Heart left ventricle (tissue), 16 donors: ENCODE results near the gene C19orf12. TPM values are rescaled to one million over a fixed set of nuclear protein-coding genes. Genes with fewer than 3 reads are reported as not detected.

Experiments used
- ATAC-seq, 4 donors: fragments of 200-7000 bp; cut with Tn5 transposase; one replicate each; pipeline ENCODE4 v1.9.1; 2020 to 2022; ENCODE audit warnings: moderate library complexity in 4 of 4, mild to moderate bottlenecking in 3 of 4, moderate number of reproducible peaks in 1 of 4
- DNase-seq, 5 donors: peaks; one replicate each; pipeline ENCODE4 v3.0.0-alpha.2; 2020
- H3K27ac ChIP-seq, 12 donors: fragments of 200-600 bp; sonication (generic) in 4 of 12; one replicate each; pipeline versions ENCODE4 v1.5.0 to v1.8.0; 2016 to 2022; ENCODE audit warnings: mild to moderate bottlenecking in 2 of 12
- H3K27me3 ChIP-seq, 9 donors: fragments of 200-600 bp; sonication (generic) in 2 of 9; one replicate each; pipeline versions ENCODE4 v1.5.1 to v1.8.0; 2016 to 2022; ENCODE audit warnings: mild to moderate bottlenecking in 3 of 9
- H3K36me3 ChIP-seq, 9 donors: fragments of 200-600 bp; sonication (generic) in 2 of 9; one replicate each; pipeline versions ENCODE4 v1.5.0 to v1.8.0; 2018 to 2022; ENCODE audit warnings: mild to moderate bottlenecking in 2 of 9
- H3K4me1 ChIP-seq, 12 donors: fragments of 200-600 bp; sonication (generic) in 4 of 12; one replicate each; pipeline versions ENCODE4 v1.5.0 to v1.8.0; 2016 to 2022; ENCODE audit warnings: mild to moderate bottlenecking in 3 of 12
- H3K4me3 ChIP-seq, 12 donors: fragments of 200-600 bp; sonication (generic) in 4 of 12; one replicate each; pipeline versions ENCODE4 v1.5.0 to v1.8.0; 2017 to 2022; ENCODE audit warnings: mild to moderate bottlenecking in 9 of 12, moderate library complexity in 4 of 12
- H3K9me3 ChIP-seq, 12 donors: fragments of 200-600 bp; sonication (generic) in 4 of 12; one replicate each; pipeline versions ENCODE4 v1.5.0 to v1.8.0; 2016 to 2022; ENCODE audit warnings: mild to moderate bottlenecking in 1 of 12
- POLR2A ChIP-seq, 2 donors: fragments of 450-650 bp; IDR thresholded peaks; one replicate each; pipeline ENCODE4 v1.6.1; 2017; ENCODE audit warnings: antibody characterized with exemption in 2 of 2, mild to moderate bottlenecking in 2 of 2, moderate library complexity in 2 of 2
- WGBS, 4 donors: extraction: QIAGEN DNeasy Blood & Tissue Kit in 2 of 4; methylation state at CpG; one replicate each; pipeline versions ENCODE4 v1.1.5 to v1.1.7; 2013 to 2018; 5-methylcytosine and 5-hydroxymethylcytosine counted together
- intact Hi-C, 10 donors: fragments of 100-400 bp; cut with DNase I; formaldehyde crosslinking; loops; one replicate each; pipeline versions ENCODE4 v1.11.1 to v1.14.2; 2022
- polyA plus RNA-seq, 2 donors: library from polyadenylated mRNA; stranded (reverse); fragments of 200-250 nt; gene quantifications; one replicate each; pipeline ENCODE4 v1.2.3, GENCODE V29; 2013
- total RNA-seq, 9 donors: library from RNA; depleted of rRNA in 2 of 9; stranded (reverse); fragments of >200 nt in 2 of 9; fragmentation: NEBNext Ultra II Directional in 3 of 9; extraction: Animal tissue kit (Norgen Biotek cat#: 25700) in 3 of 9; gene quantifications; one replicate each; pipeline versions ENCODE4 v1.1.0 to v1.2.4, GENCODE V29; 2016 to 2023
- TF ChIP-seq, protein P1 (sequence below), 12 donors: fragments of 200-600 bp; sonication (generic) in 4 of 12; IDR thresholded peaks; one replicate each; pipeline versions ENCODE4 v1.5.0 to v1.8.0; 2018 to 2022; ENCODE audit warnings: antibody characterized with exemption in 12 of 12, mild to moderate bottlenecking in 5 of 12
- donor health status: ischemic (EF 13 %, LVEDD 7.1; RV severe dilation, severe dysfunction).
- donor health status: healthy with polysubstance abuse.
- donor health status: DM: no; HTN: yes; CAD: no.
- donor health status: DM: no; HTN: no; CAD: no.
- donor health status: ischemic (EF 25% LVEDD 6.9; RV normal size, moderate dysfunction).
- donor health status: ischemic (EF 25% LVEDD 5.7; RV mildly dilated, moderate dysfunction).
- donor health status: healthy.
- donor health status: DM: yes; HTN: yes; CAD: no.
- donor health status: ischemic (EF 35%, LVEDD 5.7; RV mildly dilated, moderate dysfunction).
- donor health status: nonischemic (EF 11% LVEDD 7.7; RV severe dilation, severe dysfunction).
- donor health status: DM: yes; HTN: yes; CAD: no.
- donor health status: PGD.
- donor health status: ischemic (EF 29% LVEDD 5.4; RV normal size, mild dysfunction).
- donor health status: nonischemic (EF 23%, LVEDD 6.1; RV moderate dilation, normal function).

The C19orf12 gene
- total and polyA plus RNA-seq, 11 donors: 34.0 to 80.3 (median 47.1) TPM

- TF ChIP-seq, protein P1, sequence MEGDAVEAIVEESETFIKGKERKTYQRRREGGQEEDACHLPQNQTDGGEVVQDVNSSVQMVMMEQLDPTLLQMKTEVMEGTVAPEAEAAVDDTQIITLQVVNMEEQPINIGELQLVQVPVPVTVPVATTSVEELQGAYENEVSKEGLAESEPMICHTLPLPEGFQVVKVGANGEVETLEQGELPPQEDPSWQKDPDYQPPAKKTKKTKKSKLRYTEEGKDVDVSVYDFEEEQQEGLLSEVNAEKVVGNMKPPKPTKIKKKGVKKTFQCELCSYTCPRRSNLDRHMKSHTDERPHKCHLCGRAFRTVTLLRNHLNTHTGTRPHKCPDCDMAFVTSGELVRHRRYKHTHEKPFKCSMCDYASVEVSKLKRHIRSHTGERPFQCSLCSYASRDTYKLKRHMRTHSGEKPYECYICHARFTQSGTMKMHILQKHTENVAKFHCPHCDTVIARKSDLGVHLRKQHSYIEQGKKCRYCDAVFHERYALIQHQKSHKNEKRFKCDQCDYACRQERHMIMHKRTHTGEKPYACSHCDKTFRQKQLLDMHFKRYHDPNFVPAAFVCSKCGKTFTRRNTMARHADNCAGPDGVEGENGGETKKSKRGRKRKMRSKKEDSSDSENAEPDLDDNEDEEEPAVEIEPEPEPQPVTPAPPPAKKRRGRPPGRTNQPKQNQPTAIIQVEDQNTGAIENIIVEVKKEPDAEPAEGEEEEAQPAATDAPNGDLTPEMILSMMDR (IDR thresholded peaks at IDR 0.05): no peak
- no peak for TF ChIP-seq POLR2A (IDR thresholded peaks at IDR 0.05)
- intact Hi-C loops: loop anchor here in 6 of 10 donors (10.0 kb wide), 3 partner anchors 139 to 919 kb away; no protein-coding TSS in a partner anchor
Measured at GRCh38 chr19:29735829-29736228, 20.8 kb upstream of the C19orf12 start.

DNA sequence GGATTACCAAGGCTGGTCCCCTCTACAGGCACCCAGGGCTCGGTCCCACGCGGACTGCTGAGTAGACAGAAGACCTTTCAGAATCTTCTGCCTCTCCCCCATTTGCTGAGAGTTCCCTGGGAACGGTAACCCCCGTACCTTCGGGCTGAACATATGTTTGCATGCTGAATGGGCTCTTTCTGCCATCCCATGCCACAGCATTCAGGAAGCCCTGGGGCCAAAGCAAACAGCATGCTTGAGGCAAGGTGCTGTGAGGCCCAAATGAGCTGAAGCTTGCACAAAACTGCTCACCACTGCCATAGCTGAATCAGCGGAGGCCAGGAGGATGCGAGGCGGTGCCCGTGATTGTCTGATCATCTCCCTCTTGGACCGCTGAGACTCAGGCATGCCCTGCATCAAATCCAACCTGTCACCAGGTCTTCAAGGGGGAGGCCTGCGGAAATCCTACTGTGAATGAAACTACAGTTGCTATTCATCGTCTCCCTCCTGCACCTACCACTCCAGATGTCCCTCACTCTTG lies 16.3 kb upstream of the C19orf12 start:
- Histone ChIP-seq H3K4me3 (no peak overlapping the region), H3K4me1 (peaks cover 0 to 4% (median 0%) of the 10 kb centered on the region in 12 donors), H3K27ac (no peak overlapping the region), H3K9me3 (no peaks in the 10 kb centered on the region), H3K36me3 (no peaks in the 10 kb centered on the region), H3K27me3 (peaks cover 0 to 51% (median 6%) of the 10 kb centered on the region in 9 donors)
- intact Hi-C loops: loop anchor here (2.0 to 10.0 kb wide), 6 partner anchors 141 to 923 kb away; no protein-coding TSS in a partner anchor
- no peak for DNase-seq
- 80 to 88% (median 87%) methylated on average over 10 to 13 of the region's 13 CpGs for WGBS, 4 donors
- no peak for TF ChIP-seq POLR2A (IDR thresholded peaks at IDR 0.05)
- TF ChIP-seq, protein P1 (IDR thresholded peaks at IDR 0.05): no peak
- ATAC-seq: no peak

More at GRCh38 chr19:29735829-29736228, 20.8 kb upstream of the C19orf12 start:
- peaks cover 0 to 36% (median 0%) of the 10 kb centered on the region in 9 donors for H3K27me3 ChIP-seq
- no peaks in the 10 kb centered on the region for H3K36me3 ChIP-seq
- ATAC-seq: no peak
- no peak overlapping the region for H3K27ac ChIP-seq
- no peaks in the 10 kb centered on the region for H3K9me3 ChIP-seq
- 79 to 90% (median 83%) methylated on average over 5 of the region's 5 CpGs for WGBS, 4 donors
- no peak for DNase-seq
- peaks cover 0 to under 1% (median 0%) of the 10 kb centered on the region in 12 donors for H3K4me1 ChIP-seq
- no peak overlapping the region for H3K4me3 ChIP-seq

- H3K27me3 ChIP-seq: peaks cover 0 to 58% (median 7%) of the 10 kb centered on the region in 9 donors
- WGBS, 4 donors: 78 to 81% (median 79%) methylated on average over 6 of the region's 6 CpGs
- H3K36me3 ChIP-seq: no peaks in the 10 kb centered on the region
- intact Hi-C loops: no loop called here
- no peak for TF ChIP-seq POLR2A (IDR thresholded peaks at IDR 0.05)
- TF ChIP-seq, protein P1 (IDR thresholded peaks at IDR 0.05): no peak
- no peaks in the 10 kb centered on the region for H3K9me3 ChIP-seq
- peaks cover 0 to 14% (median 11%) of the 10 kb centered on the region in 12 donors for H3K4me1 ChIP-seq
- ATAC-seq (no peak), DNase-seq (no peak)
- H3K27ac ChIP-seq: no peak overlapping the region
- H3K4me3 ChIP-seq: no peak overlapping the region
Measured at GRCh38 chr19:29727906-29728305, 12.8 kb upstream of the C19orf12 start.

GRCh38 chr19:29724746-29725145 lies 9.7 kb upstream of the C19orf12 start:
- TF ChIP-seq POLR2A (IDR thresholded peaks at IDR 0.05): no peak
- TF ChIP-seq, protein P1 (IDR thresholded peaks at IDR 0.05): no peak
- no peaks in the 10 kb centered on the region for H3K36me3 ChIP-seq
- DNase-seq (no peak), ATAC-seq (no peak)
- intact Hi-C loops: no loop called here
- H3K27me3 ChIP-seq: peaks cover 0 to 51% (median 4%) of the 10 kb centered on the region in 9 donors
- WGBS, 4 donors: 48 to 50% (median 49%) methylated on average over 14 of the region's 14 CpGs
- H3K4me3 ChIP-seq: peak overlapping the region in 9 of 12 donors; percentile 5 to 46 (median 37)
- H3K27ac ChIP-seq: no peak overlapping the region
- H3K4me1 ChIP-seq: peaks cover 0 to 13% (median 10%) of the 10 kb centered on the region in 12 donors
- no peaks in the 10 kb centered on the region for H3K9me3 ChIP-seq
